Peyer's patch (tissue), 4 donors: ENCODE results near the gene SENP5.

ENCODE experiments used
- CTCF ChIP-seq, 6 experiments: fragments of 450-650 bp in 4 of 6; fragments of 200-600 bp in 2 of 6; sonication (generic) in 1 of 6; IDR thresholded peaks; one replicate each; pipeline ENCODE4 v1.5.1; 2017 to 2019; ENCODE audit warnings: antibody characterized with exemption in 6 of 6, mild to moderate bottlenecking in 3 of 6, moderate library complexity in 1 of 6
- POLR2A ChIP-seq, 2 donors: fragments of 450-650 bp; IDR thresholded peaks; one replicate each; pipeline ENCODE4 v1.5.1; 2017; ENCODE audit warnings: antibody characterized with exemption in 2 of 2, mild to moderate bottlenecking in 2 of 2, moderate library complexity in 2 of 2

- TF ChIP-seq CTCF (IDR thresholded peaks at IDR 0.05) (no peak), POLR2A (IDR thresholded peaks at IDR 0.05) (no peak)
These were observed 99.9 kb downstream of the SENP5 start for GRCh38 chr3:196967412-196968232.
